ENCODE data around the gene LDLRAP1.
"Not testable (repeated sequence)": the region's sequence is repeated elsewhere in the genome, so short reads cannot be mapped to it uniquely, and the experiment has no call there.

LDLRAP1 gene

DNA sequence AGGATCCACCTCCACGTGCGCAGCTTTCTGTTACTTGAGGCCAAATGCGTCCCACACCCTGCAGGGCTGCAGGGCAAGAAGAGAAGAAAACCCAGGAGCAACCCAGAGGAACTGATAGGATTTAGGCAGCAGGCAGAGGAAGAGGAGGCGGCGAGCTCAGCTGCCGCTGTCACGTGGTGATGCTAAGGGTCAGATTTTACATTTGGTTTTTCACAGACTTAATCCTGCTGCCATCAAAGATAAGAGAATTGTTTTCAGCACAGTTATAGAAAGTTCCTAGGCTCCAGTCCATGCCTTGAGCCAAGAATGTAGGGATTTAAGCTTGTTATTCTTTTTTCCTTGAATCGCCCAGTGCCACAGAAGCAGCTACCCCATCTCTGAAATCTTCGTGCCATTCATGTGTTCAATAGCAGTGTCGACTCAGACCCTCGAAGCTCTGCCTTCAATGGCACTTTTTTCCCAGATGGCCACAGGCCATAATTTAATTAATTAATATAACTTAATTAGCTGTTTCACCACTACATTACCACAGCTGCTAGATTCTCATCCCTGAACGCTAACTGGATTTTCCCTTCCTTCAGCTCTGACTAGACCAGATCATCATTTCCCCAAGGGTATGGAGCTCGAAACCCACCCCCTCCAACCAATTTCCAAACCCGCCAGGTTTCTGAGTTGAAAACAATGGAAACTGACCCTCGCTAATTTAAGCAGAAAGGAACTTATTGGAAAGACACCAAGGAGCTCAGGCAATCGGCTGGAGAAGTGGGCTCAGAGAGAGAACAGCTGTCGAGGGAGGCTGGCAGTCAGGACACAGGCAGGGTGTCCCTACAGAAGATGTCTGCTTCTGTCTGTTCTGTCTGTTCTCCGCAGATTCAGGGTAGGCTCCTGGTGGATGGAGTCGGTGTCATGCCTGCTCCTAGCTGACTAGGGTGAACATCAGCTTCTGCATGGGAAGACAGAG, 36.2 kb downstream of the LDLRAP1 start:
- no peak for DNase-seq

DNA sequence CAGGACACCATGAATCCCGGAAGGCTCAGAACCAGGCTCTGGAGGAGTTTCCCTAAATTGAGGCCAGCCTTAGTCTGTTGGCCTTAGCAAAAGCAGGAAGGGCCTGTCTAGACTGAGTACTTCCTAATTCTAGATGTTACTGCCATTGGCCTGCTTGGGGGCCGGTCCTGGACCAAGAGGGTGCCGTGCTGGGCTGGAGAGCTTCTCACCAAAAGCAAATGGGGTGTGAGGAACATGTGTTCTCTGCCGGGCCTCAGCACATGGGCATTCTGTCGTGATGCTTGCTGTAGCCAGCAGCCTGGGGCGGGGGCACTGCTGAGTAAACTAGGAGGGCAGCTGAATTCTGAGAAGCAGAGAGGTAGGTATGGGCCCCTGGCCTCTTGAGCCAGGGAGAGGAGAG, 37.5 kb downstream of the LDLRAP1 start:
- DNase-seq = no peak

DNA sequence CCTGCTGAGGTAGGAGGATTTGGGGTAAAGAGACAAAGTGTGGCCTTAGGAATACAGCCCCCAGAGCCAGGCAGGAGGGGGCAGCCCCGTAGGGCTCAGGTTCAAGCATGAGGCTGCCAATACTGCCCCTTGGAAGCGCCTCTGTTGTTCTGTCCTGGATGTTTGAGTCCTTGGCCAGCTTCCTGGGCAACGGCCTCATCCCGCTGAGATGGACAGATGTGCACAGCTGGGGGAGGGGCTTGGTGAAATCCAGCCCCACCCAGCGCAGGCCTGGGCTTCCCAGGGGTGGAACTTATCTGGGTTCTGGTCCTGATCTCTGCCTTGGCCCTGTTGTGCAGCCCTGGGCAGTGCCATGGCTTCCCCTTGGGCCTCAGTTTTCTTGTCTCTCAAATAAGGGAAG, 38.4 kb downstream of the LDLRAP1 start:
- no peak for DNase-seq

DNA sequence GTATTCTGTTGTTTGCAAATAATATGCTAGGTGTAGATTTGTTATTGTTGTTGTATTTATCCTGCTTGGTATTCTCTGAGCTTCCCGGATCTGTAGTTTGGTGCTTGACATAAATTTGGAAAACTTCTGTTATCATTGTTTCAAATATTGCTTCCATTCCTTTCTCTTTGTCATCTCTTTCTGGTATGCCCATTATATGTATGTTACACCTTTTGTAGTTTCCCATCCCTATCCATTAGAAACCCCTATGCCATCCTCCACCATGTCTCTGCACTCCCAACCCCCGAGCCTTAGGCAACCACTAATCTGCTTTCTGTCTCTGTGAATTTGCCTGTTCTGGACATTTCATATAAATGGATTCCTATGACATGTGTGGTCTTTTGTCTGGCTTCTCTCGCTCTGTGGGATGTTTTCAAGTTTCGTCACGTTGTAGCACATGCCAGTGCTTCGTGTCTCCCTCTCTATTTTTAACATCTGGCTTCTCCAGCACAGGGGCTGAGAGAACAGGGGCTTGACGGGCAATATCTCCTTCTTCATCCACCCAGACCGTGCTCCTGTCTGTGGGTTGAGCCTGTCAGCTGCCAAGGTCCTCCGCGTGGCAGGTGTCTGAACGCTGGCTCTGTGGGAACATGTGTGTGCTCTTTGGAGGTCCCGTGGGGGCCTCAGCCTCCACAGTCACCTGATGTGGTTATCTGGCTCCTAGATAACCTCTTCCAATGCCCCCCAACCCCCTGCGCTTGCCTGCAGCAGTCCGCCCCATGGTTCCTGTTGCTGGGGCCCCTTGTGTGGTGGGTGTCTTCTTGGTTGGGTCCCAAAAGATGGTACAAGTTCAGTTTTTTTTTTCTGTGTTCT, 40.3 kb downstream of the LDLRAP1 start:
- DNase-seq = no peak

DNA sequence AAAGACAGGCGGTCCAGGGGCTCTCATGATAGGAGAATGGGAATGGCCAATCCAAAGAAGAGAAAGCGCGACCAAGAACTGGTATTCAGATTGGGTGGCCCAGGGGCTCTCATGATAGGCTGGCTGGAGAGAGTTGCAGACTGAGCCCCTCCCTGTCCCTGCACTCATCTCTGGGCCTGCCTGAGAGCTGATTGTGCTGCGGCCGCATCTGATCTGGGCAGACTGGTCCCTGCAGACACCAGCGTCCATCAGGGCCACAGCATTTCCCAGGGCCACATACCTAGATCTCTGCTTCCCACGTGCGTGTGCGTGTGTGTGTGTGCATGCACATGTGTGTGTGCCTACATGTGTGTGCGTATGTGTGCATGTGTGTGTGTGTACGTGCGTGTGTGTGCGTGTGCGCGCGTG, 42.8 kb downstream of the LDLRAP1 start:
- no peak for DNase-seq

DNA sequence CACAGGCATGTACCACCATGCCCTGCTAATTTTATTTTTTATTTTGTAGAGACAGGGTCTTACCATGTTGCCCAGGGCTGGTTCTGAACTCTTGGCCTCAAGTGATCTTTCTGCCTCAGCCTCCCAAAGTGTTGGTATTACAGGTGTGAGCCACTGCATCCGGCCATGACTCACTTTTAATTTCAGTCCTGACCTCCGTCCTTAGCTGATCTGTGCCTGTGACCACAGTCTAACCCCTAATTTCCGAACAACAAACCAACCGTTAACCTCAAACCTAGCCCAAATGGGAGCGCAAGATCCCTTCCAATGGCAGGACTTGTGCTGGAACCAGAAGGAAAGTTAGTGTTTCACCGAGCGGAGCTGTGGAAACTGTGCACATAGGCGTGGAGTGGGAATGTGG, 43.9 kb downstream of the LDLRAP1 start:
- DNase-seq = no peak

DNA sequence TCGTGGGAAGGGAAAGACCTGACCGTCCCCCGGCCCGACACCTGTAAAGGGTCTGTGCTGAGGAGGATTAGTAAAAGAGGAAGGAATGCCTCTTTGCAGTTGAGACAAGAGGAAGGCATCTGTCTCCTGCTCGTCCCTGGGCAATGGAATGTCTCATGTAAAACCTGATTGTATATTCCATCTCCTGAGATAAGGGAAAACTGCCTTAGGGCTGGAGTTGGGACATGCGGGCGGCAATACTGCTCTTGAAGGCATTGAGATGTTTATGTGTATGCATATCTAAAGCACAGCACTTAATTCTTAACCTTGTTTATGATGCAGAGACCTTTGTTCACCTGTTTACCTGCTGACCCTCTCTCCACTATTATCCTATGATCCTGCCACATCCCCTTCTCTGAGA, 44.8 kb downstream of the LDLRAP1 start:
- not testable (repeated sequence) for DNase-seq

DNA sequence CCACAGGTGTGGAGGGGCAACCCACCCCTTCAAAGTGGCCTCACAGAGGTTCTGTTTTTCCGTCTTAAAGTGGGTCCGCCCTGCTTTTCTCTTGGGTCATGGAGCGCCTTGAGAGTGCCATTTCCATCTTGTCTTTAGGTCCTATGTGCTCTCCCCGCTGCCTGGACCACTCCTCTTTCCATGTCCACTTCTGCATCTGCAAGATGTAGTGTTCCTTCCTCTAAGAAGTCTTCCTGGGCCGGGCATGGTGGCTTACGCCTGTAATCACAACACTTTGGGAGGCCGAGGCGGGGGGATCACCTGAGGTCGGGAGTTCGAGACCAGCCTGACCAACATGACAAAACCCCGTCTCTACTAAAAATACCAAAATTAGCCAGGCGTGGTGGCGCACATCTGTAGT, 45.4 kb downstream of the LDLRAP1 start:
- not testable (repeated sequence) for DNase-seq

DNA sequence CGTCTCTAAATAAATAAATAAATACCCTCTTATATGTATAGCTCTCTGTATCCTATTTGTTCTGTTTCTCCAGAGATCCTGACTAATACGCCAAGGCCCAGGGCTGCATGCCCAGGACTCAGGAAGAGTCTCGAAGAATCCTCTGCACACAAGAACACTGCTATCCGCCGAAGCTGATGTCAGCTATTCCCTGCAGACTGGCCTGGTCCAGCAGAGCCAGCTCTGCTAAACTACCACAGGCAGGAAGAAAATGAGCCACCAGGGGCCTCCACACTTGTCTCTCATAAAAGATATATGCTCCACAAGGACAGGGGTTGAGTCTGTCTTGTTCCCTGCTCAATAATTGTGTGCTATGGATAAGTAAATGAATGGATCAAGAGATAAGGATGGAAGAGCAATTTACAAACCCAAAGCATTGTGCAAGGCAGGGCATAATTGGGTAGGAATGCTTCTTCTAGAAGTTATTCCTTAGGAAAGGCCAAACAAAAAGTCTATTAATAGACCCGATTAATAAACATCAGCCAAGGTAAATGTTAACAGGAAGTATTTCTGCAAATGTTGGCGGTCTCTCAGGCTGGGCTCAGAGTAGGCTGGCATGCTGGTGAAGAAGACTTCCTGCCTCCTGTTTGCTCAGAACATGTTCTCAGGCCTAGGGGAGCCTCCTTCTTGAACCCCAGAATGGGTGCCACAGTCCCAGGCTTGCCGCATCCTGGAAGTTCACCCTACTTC, 46.9 kb downstream of the LDLRAP1 start:
- no peak for DNase-seq

DNA sequence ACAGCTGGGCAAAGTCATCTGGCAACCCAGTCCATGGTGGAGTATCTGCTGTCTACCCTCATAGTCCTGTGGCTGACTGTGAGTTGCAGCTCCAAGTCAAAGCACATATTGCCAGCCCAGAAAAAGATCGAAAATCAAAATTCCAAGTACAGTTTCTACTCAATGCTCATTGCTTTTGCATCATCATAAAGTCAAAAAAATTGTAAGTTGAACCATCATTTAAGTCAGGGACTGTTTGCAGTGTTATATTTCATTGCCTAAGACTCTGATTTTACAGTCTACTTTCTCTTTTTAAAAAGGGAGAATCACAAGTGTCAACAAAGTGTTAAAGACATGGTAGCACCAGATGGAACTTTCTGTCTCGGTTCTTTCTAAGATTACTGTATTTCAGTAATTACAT, 50.5 kb downstream of the LDLRAP1 start:
- no peak for DNase-seq

DNA sequence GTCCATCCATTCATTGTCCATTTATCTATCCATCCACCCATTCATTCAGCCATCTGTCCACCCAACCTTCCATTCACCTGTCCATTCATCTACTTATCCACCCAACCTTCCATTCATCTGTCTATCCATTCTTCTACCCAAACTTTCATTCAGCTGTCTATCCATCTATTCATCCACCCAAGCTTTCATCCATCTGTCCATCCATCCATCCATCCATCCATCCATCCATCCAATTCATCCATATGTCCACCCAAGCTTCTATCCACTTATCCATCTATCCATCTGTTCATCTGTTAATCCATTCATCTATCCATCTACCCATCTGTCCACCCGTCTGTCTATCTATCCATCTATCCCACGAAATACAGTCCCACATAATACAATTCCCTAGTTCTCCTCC, 51.6 kb downstream of the LDLRAP1 start:
- DNase-seq = no peak

DNA sequence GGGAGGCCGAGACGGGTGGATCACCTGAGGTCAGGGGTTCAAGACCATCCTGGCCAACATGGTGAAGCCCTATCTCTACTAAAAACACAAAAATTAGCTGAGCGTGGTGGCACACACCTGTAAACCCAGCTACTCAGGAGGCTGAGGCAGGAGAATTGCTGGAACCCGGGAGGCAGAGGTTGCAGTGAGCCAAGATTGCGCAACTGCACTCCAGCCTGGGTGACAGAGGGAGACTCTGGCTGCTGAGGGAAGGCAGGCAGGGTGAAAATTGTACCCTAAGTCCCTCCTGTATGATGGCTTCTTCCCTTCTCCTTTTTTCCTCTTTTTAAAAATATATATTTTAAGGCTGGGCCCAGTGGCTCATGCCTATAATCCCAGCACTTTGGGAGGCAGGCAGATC, 53.2 kb downstream of the LDLRAP1 start:
- DNase-seq = not testable (repeated sequence)

DNA sequence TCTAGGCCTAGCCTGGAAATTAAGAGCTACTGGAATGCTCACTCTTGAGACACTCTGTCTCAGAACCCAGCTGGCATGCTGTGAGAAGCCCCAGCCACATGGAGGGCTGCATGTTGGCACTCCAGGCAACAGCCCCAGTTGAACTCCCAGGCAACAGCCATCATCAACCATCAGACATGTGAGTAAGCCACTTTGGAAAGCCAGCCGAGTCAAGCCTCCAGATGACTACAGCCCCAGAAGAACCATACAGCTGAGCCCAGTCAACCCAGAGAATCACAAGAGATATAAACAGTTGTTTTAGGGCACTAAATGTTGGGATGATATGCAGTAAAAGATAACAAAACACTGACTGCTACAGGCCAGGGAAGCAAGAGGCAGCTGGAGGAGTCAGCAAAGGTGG, 55.5 kb downstream of the LDLRAP1 start:
- no peak for DNase-seq

DNA sequence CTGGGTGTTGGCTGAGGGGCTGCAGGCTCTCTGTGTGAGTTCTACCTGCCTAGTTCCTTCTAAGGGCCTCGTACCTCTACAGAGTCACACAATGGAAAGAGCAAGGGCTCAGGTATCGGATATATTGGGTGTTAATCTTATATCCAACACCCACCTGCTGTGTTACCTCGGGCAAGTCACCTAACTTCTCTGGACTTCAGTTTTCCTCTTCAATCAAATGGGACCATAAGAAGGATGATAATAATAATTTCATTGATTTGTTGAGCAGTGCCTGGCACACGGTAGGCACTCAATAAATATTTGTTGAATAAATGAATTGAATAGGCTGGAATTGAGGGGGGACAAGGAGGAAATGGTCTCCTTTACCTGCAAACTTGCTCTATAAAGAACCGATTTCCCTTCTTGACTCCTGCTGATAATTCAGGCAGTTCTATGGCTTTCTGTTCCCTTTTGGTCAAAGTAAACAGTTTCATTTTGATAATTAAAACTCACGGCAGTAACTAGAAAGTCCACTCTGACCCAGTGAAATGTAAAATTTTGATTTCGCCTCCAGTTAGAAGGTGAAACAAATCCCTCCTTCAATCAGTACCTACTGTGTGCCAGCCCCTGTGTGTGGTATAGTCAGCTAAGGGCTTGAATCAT, 56.7 kb downstream of the LDLRAP1 start:
- no peak for DNase-seq

DNA sequence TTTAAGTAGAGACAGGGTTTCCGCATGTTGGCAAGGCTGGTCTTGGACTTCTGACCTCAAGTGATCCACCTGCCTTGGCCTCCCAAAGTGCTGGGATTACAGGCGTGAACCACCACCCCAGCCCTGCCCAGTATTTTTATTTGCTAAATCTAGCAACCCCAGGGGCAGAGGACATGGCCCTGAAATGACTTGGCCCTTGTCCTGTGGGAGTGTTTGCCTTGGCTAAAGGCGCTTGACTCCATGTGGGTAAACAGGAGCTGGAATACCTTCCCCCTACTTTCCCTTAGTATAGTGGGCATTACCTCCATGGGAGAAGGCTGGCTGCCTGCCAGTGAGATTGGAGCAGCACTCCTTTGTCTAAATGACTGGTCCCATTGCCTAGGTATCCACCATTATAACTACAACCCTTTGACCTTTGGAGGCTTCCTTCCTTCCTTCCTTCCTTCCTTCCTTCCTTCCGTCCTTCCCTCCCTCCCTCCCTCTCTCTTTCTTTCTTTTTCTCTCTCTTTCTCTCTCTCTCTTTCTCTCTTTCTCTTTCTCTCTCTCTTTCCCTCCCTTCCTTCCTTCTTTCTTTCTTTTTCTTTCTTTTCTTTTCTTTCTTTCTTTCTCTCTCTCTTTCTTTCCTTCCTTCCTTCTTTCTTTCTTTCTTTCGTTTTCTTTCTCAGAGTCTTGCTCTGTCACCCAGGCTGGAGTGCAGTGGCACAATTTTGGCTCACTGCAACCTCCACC, 57.7 kb downstream of the LDLRAP1 start:
- DNase-seq = peak; percentile 92

DNA sequence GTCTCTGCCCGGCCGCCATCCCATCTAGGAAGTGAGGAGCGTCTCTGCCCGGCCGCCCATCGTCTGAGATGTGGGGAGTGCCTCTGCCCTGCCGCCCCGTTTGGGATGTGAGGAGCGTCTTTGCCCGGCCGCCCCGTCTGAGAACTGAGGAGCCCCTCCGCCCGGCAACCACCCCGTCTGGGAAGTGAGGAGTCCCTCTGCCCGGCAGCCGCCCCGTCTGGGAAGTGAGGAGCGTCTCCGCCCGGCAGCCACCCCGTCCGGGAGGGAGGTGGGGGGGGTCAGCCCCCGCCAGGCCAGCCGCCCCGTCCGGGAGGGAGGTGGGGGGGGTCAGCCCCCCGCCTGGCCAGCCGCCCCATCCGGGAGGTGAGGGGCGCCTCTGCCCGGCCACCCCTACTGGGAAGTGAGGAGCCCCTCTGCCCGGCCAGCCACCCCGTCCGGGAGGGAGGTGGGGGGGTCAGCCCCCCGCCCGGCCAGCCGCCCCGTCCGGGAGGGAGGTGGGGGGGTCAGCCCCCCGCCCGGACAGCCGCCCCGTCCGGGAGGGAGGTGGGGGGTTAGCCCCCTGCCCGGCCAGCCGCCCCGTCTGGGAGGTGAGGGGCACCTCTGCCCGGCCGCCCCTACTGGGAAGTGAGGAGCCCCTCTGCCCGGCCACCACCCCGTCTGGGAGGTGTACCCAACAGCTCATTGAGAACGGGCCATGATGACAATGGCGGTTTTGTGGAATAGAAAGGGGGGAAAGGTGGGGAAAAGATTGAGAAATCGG, 60.6 kb downstream of the LDLRAP1 start:
- not testable (repeated sequence) for DNase-seq

DNA sequence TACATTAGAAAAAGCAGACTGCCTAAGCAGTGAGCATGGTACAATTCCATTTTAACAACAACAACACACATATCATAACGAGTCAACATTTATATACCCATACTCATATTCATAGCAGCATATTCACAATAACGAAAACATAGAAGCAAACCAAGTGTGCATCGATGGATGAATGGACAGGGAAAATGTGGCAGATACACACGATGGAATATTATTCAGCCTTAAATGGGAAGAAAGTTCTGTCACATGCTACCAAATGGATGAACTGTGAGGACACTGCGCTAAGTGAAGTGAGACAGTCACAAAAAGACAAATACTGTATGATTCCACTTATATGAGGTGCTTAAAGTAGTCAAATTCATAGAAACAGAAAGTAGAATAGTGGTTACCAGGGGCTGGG, 63.7 kb downstream of the LDLRAP1 start:
- no peak for DNase-seq

DNA sequence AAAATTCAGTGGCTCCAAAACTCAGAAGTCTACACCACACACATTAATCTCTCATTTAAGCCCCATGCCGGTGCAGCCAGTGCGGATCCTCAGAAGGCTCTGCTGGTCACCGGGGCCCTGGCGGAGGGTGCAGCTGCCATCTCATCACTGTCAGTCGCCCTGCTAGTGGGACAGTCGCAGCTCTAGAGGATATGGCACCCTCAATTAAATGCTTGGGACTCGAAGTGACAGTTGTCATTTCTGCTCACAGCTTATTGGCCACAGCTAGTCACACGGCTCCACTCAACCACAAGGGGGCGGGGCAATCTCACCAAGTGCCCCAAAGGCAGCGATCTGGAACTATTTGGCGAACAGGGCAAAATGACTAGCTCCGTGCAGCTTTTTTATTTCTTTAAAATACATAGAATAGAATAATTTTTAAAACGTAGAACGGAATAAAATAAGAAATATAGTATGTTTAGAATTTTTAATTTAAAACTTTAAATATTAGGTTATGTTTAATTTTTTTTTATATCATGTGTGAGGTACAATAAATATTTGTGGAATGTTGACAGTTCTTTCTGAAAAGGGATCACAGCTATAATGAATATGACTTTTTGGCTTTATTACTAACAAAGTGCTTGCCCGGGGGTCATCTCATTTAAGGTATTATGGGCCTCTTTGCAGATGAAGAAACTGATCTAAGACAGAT, 65.2 kb downstream of the LDLRAP1 start:
- peak; percentile 84 for DNase-seq

DNA sequence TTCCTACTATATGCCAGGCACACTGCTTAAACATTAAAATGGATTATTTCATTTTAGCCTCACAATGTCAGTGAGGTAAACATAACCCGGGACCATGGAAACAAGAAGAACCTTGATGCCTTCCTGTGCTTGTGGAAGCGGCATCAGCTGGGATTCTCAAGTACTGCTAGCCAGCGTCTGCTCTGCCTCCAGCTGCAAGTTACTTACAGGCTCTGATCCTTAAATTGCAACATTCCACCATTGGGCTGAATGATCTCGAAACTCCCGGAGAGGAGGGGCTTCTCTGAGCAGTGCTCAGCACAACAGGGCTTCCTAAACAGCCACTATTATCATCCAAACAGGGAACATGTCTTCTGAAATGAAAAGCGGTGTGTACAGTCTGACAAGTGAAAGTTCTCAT, 66.5 kb downstream of the LDLRAP1 start:
- DNase-seq = no peak

DNA sequence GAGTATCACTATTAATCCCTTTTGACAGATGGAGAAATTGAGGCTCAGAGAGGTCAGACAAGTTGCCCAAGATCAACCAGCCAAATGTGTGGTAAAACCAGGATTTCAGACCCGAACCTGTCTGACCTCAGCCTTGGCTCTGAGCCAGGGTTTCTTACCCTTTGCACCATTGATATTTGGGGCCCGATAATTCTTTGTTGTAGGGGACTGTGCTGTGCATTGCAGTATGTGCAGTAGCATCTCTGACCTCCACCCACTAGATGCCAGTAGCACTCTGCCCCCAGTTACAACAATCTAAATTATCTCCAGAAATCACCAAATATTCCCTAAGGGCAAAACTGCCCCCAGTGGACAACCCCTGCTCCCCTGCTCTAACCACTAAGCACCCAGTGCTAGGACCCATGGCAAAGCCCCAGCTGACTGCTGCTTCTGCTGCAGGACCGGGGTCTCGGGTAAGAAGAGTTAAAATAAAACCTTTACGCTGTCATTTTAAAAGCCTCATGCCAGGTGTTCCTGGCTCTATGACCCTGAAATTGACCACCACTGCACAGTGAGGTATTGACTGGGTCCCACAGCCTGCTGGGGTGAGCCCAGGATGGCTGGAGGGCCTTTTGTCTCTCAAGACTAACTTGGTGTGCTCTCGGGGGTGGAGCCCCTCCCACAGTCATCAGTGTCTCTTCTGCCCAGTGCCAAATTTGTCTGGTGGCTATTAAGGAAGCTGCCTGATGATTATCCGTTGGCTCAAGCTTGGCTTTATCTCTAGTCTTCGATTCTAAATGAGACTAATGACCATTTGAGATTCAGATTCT, 67.6 kb downstream of the LDLRAP1 start:
- peak; percentile 34 for DNase-seq

All from NCI-H1092 treated with DMSO at 0.1 percent for 48 hours (cell line).